Panc1 (cell line): ENCODE results near the gene SPINK1. TPM values are rescaled to one million over a fixed set of nuclear protein-coding genes. Genes with fewer than 3 reads are reported as not detected.

Source experiments
- ATAC-seq: fragments of 200-7000 bp; cut with Tn5 transposase; 2 replicates; pipeline ENCODE4 v1.9.1; 2020; ENCODE audit warnings: mild to moderate bottlenecking, moderate library complexity
- BruUV-seq: library from RNA; stranded (reverse); fragments of 400-500 nt; replicated peaks from 2 replicates; lab custom pipeline; 2021; lab: Mats Ljungman, UMichigan
- CTCF ChIA-PET: fragments of 300-600 bp; sonication (Branson Sonifier 250); formaldehyde crosslinking; loops from one replicate; lab custom pipeline; 2022; ENCODE audit warnings: antibody characterized with exemption; lab: Charles Lee
- POLR2A ChIA-PET: fragments of 300-600 bp; sonication (Branson Sonifier 250); formaldehyde crosslinking; loops from one replicate; lab custom pipeline; 2022; ENCODE audit warnings: antibody characterized with exemption; lab: Charles Lee
- DNase-seq: peaks from one replicate; pipeline ENCODE4 v3.0.0-alpha.2; 2010; ENCODE audit warnings: low read depth, low spot score
- H3K27ac ChIP-seq: 2 replicates; pipeline ENCODE4 v1.5.1; 2011; ENCODE audit warnings: mild to moderate bottlenecking, low read length, inconsistent platforms
- H3K27me3 ChIP-seq: fragments of 200-500 bp; sonication (Bioruptor generic); 2 replicates; pipeline ENCODE4 v1.6.0; 2014; ENCODE audit warnings: low read length, inconsistent platforms; ENCODE audit not compliant: control insufficient read depth, insufficient read depth
- H3K36me3 ChIP-seq: fragments of 200-500 bp; sonication (Bioruptor generic); 2 replicates; pipeline ENCODE4 v1.5.1; 2014; ENCODE audit warnings: inconsistent platforms, mild to moderate bottlenecking, low read length, moderate library complexity; ENCODE audit not compliant: control insufficient read depth, insufficient read depth
- H3K4me1 ChIP-seq: 2 replicates; pipeline ENCODE4 v1.5.1; 2011; ENCODE audit warnings: inconsistent platforms, mild to moderate bottlenecking, low read length, moderate library complexity; ENCODE audit not compliant: control insufficient read depth, insufficient read depth
- H3K4me3 ChIP-seq, 2 experiments: 2 replicates each; pipeline ENCODE4 v1.5.1; 2011 to 2012; ENCODE audit warnings: low read depth in 2 of 2, low read length in 2 of 2, mild to moderate bottlenecking in 2 of 2, inconsistent platforms in 1 of 2, moderate library complexity in 1 of 2
- H3K9me3 ChIP-seq: fragments of 200-500 bp; sonication (Bioruptor generic); 2 replicates; pipeline ENCODE4 v1.5.1; 2014; ENCODE audit warnings: low read depth, mild to moderate bottlenecking, inconsistent platforms, low read length, moderate library complexity; ENCODE audit not compliant: control insufficient read depth, insufficient read depth
- POLR2AphosphoS5 ChIP-seq: IDR thresholded peaks from 2 replicates; pipeline ENCODE4 v1.6.1; 2012; ENCODE audit warnings: mild to moderate bottlenecking, low read depth, low read length, moderate library complexity
- REST ChIP-seq, 2 experiments: IDR thresholded peaks; 2 replicates each; pipeline ENCODE4 v1.6.1; 2011 to 2012; ENCODE audit warnings: low read depth in 2 of 2, control low read depth in 1 of 2, low read length in 1 of 2, mild to moderate bottlenecking in 1 of 2, moderate library complexity in 1 of 2; ENCODE audit not compliant: insufficient read depth in 1 of 2
- SIN3A ChIP-seq: IDR thresholded peaks from 2 replicates; pipeline ENCODE4 v1.6.1; 2012; ENCODE audit warnings: low read depth, mild to moderate bottlenecking, low read length, moderate library complexity, borderline replicate concordance; ENCODE audit not compliant: insufficient read depth
- TCF7L2 ChIP-seq: IDR thresholded peaks from 2 replicates; pipeline ENCODE4 v1.6.1; 2011; ENCODE audit warnings: mild to moderate bottlenecking, low read depth, low read length, inconsistent platforms
- in situ Hi-C: cut with HindIII; loops from 2 replicates; pipeline ENCODE4 v1.10.0; 2016; ENCODE audit warnings: low sequenced_read_pairs, low pct_unique_long_range_greater_than_20kb
- intact Hi-C: fragments of 100-400 bp; cut with micrococcal nuclease; formaldehyde crosslinking; loops from one replicate; pipeline ENCODE4 v1.10.0; 2022; ENCODE audit not compliant: unreplicated experiment
- total RNA-seq: library from RNA; stranded (reverse); gene quantifications from one replicate; pipeline ENCODE4 v1.2.1, GENCODE V29; 2021; ENCODE audit not compliant: unreplicated experiment
- TF ChIP-seq, protein P1 (sequence below): fragments of 450-650 bp; IDR thresholded peaks from 2 replicates; pipeline ENCODE4 v1.5.1; 2017; ENCODE audit warnings: mild to moderate bottlenecking

SPINK1 gene
- total RNA-seq, 1 experiment from 2014 or later = 3.0 TPM

- Histone ChIP-seq H3K4me3 (no peak overlapping the region), H3K4me1 (no peaks in the 10 kb centered on the region), H3K36me3 (no peaks in the 10 kb centered on the region), H3K27me3 (no peaks in the 10 kb centered on the region), H3K9me3 (no peaks in the 10 kb centered on the region), H3K27ac (no peak overlapping the region)
- intact Hi-C loops = no loop called here
- in situ Hi-C loops = no loop called here
- ATAC-seq = no peak
- no peak for TF ChIP-seq SIN3A
- TF ChIP-seq, protein P1, sequence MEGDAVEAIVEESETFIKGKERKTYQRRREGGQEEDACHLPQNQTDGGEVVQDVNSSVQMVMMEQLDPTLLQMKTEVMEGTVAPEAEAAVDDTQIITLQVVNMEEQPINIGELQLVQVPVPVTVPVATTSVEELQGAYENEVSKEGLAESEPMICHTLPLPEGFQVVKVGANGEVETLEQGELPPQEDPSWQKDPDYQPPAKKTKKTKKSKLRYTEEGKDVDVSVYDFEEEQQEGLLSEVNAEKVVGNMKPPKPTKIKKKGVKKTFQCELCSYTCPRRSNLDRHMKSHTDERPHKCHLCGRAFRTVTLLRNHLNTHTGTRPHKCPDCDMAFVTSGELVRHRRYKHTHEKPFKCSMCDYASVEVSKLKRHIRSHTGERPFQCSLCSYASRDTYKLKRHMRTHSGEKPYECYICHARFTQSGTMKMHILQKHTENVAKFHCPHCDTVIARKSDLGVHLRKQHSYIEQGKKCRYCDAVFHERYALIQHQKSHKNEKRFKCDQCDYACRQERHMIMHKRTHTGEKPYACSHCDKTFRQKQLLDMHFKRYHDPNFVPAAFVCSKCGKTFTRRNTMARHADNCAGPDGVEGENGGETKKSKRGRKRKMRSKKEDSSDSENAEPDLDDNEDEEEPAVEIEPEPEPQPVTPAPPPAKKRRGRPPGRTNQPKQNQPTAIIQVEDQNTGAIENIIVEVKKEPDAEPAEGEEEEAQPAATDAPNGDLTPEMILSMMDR = no peak
- no peak for TF ChIP-seq TCF7L2
- no peak for TF ChIP-seq REST (IDR thresholded peaks at IDR 0.05; ENCODE audit: insufficient read depth in 1 of 2, low read depth in 2 of 2, low read length in 1 of 2)
- no peak for TF ChIP-seq POLR2AphosphoS5
- ChIA-PET POLR2A (no interaction called here), CTCF (no interaction called here)
- DNase-seq = no peak
- BruUV-seq = no TSS peak
Observed at GRCh38 chr5:147813696-147814095, 17.8 kb downstream of the SPINK1 start.

- H3K4me3 ChIP-seq = no peak overlapping the region
- CTCF ChIA-PET = no interaction called here
- TF ChIP-seq, protein P1 = no peak
- TF ChIP-seq SIN3A = no peak
- TF ChIP-seq TCF7L2 = no peak
- no peak overlapping the region for H3K27ac ChIP-seq
- POLR2A ChIA-PET = no interaction called here
- DNase-seq (no peak), ATAC-seq (no peak)
- no TSS peak for BruUV-seq
- in situ Hi-C loops = no loop called here
- intact Hi-C loops = no loop called here
- H3K4me1 ChIP-seq = no peaks in the 10 kb centered on the region
- H3K36me3 ChIP-seq = no peaks in the 10 kb centered on the region
- no peaks in the 10 kb centered on the region for H3K9me3 ChIP-seq
- no peaks in the 10 kb centered on the region for H3K27me3 ChIP-seq
Observed at GRCh38 chr5:147809830-147810666, 21.4 kb downstream of the SPINK1 start.
